SK-N-DZ (cell line): ENCODE measurements around the gene PARD3B.
A peak's percentile ranks its signal among the peaks of the same experiment; 100 is the strongest.

Experiments
- DNase-seq: peaks from one replicate; pipeline ENCODE4 v3.0.0-alpha.2; 2015; ENCODE audit warnings: low spot score

PARD3B gene

GRCh38 chr2:204652063-204652462, 106.8 kb downstream of the PARD3B start:
- DNase-seq = no peak

GRCh38 chr2:204654669-204655068, 109.4 kb downstream of the PARD3B start:
- DNase-seq = no peak

DNA sequence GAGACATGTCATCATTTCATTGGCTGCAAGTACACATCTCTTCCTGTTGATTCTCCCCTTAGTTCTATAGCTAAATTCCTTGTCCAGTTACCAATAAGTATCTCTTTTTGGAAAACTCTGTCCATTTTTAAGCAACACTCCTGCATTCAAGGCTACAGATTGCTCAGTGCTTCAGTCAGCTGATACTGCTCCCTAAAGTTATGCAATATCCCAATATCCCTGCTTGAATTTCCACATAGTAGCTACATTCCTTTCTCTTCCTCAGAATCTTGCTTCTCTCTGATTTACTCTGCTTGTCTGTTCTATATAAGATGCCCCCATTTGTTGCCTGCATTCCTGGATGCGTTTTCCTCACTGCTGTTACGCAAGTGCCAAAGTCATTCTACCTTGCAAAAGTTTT, 109.8 kb downstream of the PARD3B start:
- no peak for DNase-seq

- DNase-seq = no peak
These were observed 110.4 kb downstream of the PARD3B start for GRCh38 chr2:204655626-204656025.

DNA sequence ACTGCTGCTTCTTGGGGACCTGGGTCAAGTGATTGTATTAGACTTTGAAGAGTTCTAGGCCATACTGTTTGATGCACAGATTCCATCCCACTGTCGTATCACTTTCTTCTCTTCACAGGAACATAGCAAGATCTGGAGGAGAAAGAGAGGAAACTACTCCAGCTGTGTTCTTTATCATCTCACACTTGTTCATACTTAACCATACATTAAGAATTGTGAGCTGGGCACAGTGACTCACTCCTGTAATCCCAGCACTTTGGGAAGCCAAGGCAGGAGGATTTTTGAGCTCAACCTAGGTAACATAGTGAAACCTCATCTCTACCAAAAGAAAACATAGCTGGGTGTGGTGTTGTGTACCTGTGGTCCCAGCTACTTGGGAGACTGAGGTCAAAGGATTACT, 111.7 kb downstream of the PARD3B start:
- no peak for DNase-seq

DNA sequence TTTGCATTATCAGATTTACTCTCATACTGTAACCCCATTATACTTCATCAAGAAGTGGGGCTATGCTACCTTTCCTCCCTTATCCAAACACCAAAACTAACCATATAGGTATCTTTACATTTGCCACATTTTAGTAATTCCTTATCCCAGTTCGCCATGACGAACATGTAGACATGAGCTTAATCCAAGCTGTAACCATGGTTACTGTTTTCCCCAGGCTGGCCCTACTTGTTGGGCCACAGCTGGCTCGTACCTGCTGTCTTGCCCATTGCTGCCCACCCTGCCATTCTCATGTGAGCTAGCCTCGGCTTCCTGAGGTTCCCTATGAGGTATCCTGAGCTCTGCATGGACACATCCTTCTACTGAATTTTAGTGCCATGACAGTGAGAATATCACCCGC, 117.7 kb downstream of the PARD3B start:
- no peak for DNase-seq

- DNase-seq = no peak
These were observed 118.6 kb downstream of the PARD3B start for GRCh38 chr2:204663816-204664425.

DNA sequence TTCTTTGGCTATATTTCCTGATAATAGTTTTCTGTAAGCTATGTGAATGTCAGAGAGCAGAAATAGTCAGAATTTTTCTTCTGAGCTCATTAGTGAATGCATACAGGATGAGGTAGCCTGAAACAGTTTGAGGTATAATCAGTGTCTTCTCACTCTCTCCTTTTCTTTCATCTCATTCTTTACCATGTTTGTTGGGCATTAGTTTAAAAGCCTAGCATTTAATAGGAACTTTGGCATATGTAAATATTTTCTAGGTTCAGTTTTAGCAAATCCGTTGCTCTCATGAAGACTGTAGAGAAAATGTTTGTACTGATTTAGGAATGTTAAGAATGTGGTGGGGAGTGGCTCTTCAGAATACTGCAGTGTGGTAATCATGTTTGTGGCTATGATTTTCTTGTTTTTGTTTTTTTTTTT, 119.4 kb downstream of the PARD3B start:
- DNase-seq = no peak

GRCh38 chr2:204665207-204665606, 119.9 kb downstream of the PARD3B start:
- DNase-seq = no peak

DNA sequence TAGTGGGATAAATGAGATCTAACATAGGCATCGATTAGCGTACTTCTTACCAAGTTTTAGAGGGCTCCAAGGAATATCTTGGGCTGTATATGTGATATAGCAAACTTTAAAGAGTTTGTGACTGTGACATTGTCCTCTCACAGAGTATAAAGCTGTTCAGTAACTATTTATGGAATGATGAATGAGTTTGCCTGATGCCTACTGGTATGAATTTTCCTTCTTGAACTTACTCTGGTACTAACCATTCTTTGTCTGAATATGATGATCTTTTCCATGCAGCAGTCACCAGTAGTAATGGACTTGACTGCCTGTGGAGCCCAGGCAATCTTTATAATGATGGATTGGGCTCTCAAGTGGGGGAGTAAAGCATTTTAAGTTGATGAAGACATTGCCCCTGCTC, 120.5 kb downstream of the PARD3B start:
- DNase-seq = no peak

DNA sequence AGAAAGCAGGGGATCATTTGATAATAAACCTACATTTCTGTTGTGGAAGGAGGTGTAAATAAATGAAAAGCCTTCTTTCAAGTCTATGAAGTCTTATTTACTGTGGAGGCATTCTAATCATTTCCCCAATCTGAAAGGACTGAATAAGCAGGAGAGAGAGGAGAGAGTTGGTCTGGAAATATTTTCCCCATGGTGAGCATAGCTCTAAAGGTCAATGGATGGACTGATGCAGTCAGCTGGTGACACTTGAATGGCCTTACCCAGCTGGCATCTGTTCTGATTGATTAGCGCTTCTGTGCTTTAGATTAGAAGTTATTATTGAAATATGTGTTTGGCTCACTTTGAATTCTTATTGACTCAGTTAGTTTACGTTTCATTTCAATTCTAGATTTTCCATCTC, 122.7 kb downstream of the PARD3B start:
- no peak for DNase-seq

DNA sequence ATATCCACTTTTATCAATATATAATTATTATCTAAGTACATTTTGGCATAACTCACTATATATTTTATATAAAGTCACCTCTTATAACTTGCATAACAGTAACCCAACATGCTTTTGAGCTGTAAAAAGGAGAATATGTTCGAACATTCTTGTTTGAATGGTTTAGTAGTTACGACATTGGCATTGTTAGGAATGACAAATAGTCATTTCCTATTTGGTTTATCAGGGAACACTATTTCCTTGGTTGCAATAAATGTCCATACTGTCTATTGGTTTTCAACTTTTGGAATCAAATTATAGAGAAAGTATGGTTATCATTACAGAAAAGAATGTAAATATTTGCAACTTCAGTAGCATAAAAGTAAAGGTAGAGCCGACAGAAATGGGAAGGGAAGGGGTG, 124.1 kb downstream of the PARD3B start:
- DNase-seq = no peak

- no peak for DNase-seq
These were observed 124.8 kb downstream of the PARD3B start for GRCh38 chr2:204670124-204670523.

GRCh38 chr2:204670756-204671155, 125.5 kb downstream of the PARD3B start:
- no peak for DNase-seq

- DNase-seq = no peak
These were observed 127.5 kb downstream of the PARD3B start for GRCh38 chr2:204672772-204673171.

- DNase-seq = no peak
These were observed 128.6 kb downstream of the PARD3B start for GRCh38 chr2:204673877-204674276.

- DNase-seq = no peak
These were observed 132.8 kb downstream of the PARD3B start for GRCh38 chr2:204678031-204678430.

GRCh38 chr2:204680576-204680975, 135.3 kb downstream of the PARD3B start:
- no peak for DNase-seq

DNA sequence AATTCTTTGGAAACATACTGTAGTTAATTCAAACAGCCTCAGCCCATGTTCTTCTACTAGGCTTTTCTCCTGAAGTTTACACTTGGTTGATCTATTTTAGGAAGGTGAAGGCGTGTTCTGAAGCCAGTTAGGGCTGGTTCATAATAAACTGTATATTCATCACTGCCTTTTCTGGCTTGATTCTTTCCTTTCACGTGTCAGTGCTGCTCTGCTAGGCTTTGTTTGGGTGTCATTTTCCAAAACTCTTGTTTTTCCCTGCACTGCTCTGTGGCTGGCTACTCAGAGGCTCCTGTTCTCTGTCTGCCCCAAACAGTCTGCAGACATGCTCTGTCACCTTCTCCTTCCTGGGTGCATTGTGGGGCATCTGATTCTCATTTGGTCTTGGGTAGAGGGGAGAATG, 136.1 kb downstream of the PARD3B start:
- DNase-seq = no peak

DNA sequence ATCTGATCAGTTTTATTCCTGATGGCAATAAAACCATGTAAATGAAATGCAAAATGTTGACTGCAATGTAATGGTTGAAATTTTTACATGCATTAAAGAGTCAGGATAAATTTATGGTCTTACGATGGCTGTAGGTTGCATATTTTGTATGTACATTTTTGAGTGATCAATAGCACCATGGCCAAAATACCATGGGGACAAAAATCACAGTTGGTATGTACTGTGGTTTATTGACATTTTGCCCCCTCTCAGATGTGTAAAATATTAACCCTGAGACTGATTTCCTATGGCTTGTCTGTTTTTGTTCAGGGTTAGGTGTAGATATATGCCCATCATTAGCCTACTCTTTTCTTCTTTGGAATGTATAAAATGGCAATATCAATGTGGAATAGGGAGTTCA, 138.1 kb downstream of the PARD3B start:
- DNase-seq = no peak

DNA sequence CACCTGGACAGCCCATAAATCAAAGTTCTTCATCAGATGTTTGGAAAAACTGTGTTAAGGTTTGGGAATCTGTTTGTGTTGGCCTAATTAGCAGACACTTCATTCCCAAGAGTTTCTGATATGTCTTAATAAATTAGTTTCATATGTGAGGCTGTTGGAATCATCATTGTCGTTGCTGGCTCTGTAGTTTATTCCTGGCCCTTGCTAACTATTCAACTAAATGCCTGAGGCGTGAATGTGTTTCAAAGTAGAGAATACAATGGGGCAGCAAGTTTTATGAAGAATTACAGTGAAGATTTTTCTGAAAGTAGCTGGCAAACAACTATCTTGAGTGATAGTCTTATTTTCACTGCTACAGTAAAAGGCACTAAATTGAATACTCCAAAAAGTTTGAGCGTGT, 141.1 kb downstream of the PARD3B start:
- DNase-seq = no peak

- no peak for DNase-seq
These were observed 142.5 kb downstream of the PARD3B start for GRCh38 chr2:204687776-204688175.

GRCh38 chr2:204691911-204692510, 146.7 kb downstream of the PARD3B start:
- peak; percentile 81 for DNase-seq

DNA sequence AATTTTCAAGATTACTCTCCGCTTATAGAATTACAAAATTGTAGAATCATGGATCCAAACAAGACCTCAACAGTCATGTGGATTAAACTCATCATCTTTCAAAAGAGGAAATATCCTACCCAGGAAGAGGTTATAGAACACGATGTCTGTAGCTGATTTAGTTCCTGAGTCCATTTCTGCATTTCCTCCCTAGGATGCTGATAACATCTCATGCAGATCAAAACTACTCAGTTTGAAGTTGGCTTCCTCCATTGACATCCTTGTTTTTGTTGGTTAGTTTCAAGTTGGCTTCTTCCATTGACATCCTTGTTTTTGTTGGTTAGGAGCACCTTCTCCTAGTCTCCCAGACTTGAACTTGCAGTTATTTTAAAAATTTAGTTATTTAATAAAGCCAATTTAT, 147.5 kb downstream of the PARD3B start:
- no peak for DNase-seq
